Measurements from ENCODE around the gene DENND1A. TPM values are rescaled to one million over a fixed set of nuclear protein-coding genes. Genes with fewer than 3 reads are reported as not detected.

The DENND1A gene
- total RNA-seq, 1 experiment from 2014 or later: 23.5 TPM

GRCh38 chr9:123513554-123513953 is 416.4 kb downstream of the DENND1A start:
- DNase-seq (ENCODE audit: low spot score): no peak
- Mint-ChIP-seq H3K36me3 (no peaks in the 10 kb centered on the region), H3K4me3 (no peak overlapping the region), H3K27ac (no peak overlapping the region), H3K9me3 (no peaks in the 10 kb centered on the region), H3K4me1 (peaks cover 3% of the 10 kb centered on the region; the same call in 1 of the 2 replicates), H3K27me3 (ENCODE audit: low read depth) (no peaks in the 10 kb centered on the region; the same call in 1 of the 2 replicates)
- no peak for ATAC-seq
- CTCF ChIA-PET: no interaction called here
- TF ChIP-seq ESRRA (CRISPR knock-in tag; IDR thresholded peaks at IDR 0.05; ENCODE audit: borderline replicate concordance) (no peak), NR2C2 (CRISPR knock-in tag; IDR thresholded peaks at IDR 0.05) (no peak), NFE2L1 (CRISPR knock-in tag; IDR thresholded peaks at IDR 0.05) (no peak), CDX4 (CRISPR knock-in tag; IDR thresholded peaks at IDR 0.05; ENCODE audit: borderline replicate concordance) (no peak), GABPB1 (CRISPR knock-in tag; IDR thresholded peaks at IDR 0.05) (no peak), CREB1 (CRISPR knock-in tag; IDR thresholded peaks at IDR 0.05) (no peak), HMGA2 (CRISPR knock-in tag; IDR thresholded peaks at IDR 0.05) (no peak)
- POLR2A ChIA-PET: no interaction called here

GRCh38 chr9:123511326-123512277 is 418.3 kb downstream of the DENND1A start:
- POLR2A ChIA-PET: no interaction called here
- Mint-ChIP-seq H3K4me1 (no peaks in the 10 kb centered on the region), H3K27me3 (ENCODE audit: low read depth) (no peaks in the 10 kb centered on the region; the same call in 1 of the 2 replicates), H3K4me3 (no peak overlapping the region), H3K36me3 (no peaks in the 10 kb centered on the region), H3K27ac (peak overlapping the region; percentile 28; the same call in 1 of the 2 replicates), H3K9me3 (no peaks in the 10 kb centered on the region)
- no peak for TF ChIP-seq USF2 (CRISPR knock-in tag; IDR thresholded peaks at IDR 0.05)
- no peak for TF ChIP-seq HMGXB4 (CRISPR knock-in tag; IDR thresholded peaks at IDR 0.05)
- TF ChIP-seq E2F4 (CRISPR knock-in tag; IDR thresholded peaks at IDR 0.05; ENCODE audit: borderline replicate concordance, low read depth): no peak
- no peak for TF ChIP-seq ZNF423 (CRISPR knock-in tag; IDR thresholded peaks at IDR 0.05)
- no peak for TF ChIP-seq SMAD4 (CRISPR knock-in tag; IDR thresholded peaks at IDR 0.05)
- no peak for TF ChIP-seq ERG (CRISPR knock-in tag; IDR thresholded peaks at IDR 0.05)
- no peak for DNase-seq (ENCODE audit: low spot score)
- ATAC-seq: no peak
- CTCF ChIA-PET: interaction anchor here (0.9 kb wide), 1 partner anchor 112 kb away, joined by 3 read pairs; no protein-coding TSS in a partner anchor

GRCh38 chr9:123509646-123510045 is 420.3 kb downstream of the DENND1A start:
- no peak for DNase-seq (ENCODE audit: low spot score)
- ChIA-PET CTCF (no interaction called here), POLR2A (no interaction called here)
- Mint-ChIP-seq H3K36me3 (no peaks in the 10 kb centered on the region), H3K4me3 (no peak overlapping the region), H3K4me1 (peaks cover 4% of the 10 kb centered on the region), H3K27ac (no peak overlapping the region), H3K9me3 (no peaks in the 10 kb centered on the region), H3K27me3 (ENCODE audit: low read depth) (no peaks in the 10 kb centered on the region; the same call in 1 of the 2 replicates)
- ATAC-seq: no peak
- TF ChIP-seq NR3C1 (CRISPR knock-in tag; conservative IDR thresholded peaks at IDR 0.05; ENCODE audit: low read depth): no peak
- TF ChIP-seq ZNF396 (CRISPR knock-in tag; IDR thresholded peaks at IDR 0.05; ENCODE audit: borderline replicate concordance): no peak
- TF ChIP-seq GTF2I (CRISPR knock-in tag; conservative IDR thresholded peaks at IDR 0.05): no peak
- no peak for TF ChIP-seq HMGXB4 (CRISPR knock-in tag; IDR thresholded peaks at IDR 0.05)
- no peak for TF ChIP-seq AR (CRISPR knock-in tag; IDR thresholded peaks at IDR 0.05)
- TF ChIP-seq MXD4 (CRISPR knock-in tag; IDR thresholded peaks at IDR 0.05; ENCODE audit: borderline replicate concordance): no peak
